GM19035 (cell line): ENCODE data around the gene PLAAT2.
"Not testable (repeated sequence)": the region's sequence is repeated elsewhere in the genome, so short reads cannot be mapped to it uniquely, and the experiment has no call there.

Experiments
- ATAC-seq: cut with Tn5 transposase; IDR thresholded peaks from one replicate; pipeline ENCODE4 v1.9.1; 2021; ENCODE audit not compliant: unreplicated experiment

PLAAT2 gene

GRCh38 chr11:63581224-63581623 is 18.0 kb upstream of the PLAAT2 start:
- ATAC-seq, result not testable (repeated sequence)

- not testable (repeated sequence) for ATAC-seq
Measured at GRCh38 chr11:63578882-63579281, 15.7 kb upstream of the PLAAT2 start.

GRCh38 chr11:63574856-63575602 is 11.8 kb upstream of the PLAAT2 start:
- no peak for ATAC-seq

GRCh38 chr11:63573881-63574855 is 11.0 kb upstream of the PLAAT2 start:
- no peak for ATAC-seq

- ATAC-seq, result peak; percentile 46
Measured at GRCh38 chr11:63572026-63572688, 9.0 kb upstream of the PLAAT2 start.

DNA sequence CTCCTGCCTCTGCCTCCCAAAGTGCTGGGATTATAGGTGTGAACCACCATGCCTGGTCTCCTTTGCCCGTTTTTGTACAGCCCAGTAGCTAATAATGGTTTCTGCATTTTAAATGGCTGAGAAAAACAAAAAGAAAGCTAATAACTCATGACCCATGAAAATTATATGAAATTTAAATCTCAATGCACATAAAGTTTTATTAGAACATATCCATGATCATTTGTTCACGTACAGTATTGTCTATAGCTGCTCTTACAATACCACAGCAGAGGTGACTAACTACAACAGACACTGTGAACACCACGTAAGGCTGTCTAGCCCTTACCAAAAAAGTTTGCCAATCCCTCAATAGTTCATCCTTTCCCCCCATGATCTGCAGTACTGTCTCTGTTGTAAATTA is 6.4 kb upstream of the PLAAT2 start:
- no peak for ATAC-seq

DNA sequence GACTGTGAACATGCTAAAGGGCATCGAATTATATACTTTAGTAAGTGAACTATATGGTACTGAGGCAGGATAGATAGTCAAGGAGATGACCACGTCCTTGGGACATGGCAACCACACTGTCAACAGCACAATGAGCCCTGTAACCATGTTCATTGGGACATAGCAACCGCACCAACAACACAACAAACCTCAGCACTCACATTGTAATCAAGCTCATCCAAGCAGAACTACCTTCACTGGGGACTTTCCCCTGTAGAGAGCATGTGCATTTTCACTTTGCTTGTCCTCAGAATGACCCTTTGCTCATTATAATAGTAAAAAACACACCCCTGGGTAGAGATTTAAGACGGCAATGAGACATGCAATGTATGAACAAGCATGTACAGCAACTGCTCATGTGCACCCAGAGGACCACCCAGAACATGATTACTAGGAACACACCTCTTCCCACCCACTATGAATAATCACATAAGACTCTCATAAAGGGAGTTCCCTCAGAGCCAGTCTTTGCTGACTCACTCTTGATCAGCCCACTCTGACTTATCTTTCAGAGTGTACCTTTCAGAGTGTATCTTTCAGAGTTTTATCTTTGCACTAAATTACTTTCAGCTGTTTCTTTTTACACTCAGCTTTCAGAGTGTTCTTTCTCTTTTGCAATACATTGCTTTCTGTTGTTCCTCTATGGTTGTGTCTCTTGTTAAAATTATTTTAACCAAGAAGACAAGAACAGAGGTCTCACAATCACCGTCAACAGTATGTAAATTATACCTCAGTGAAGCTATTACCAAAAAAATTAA is 4.1 kb upstream of the PLAAT2 start:
- peak; percentile 75 for ATAC-seq

- ATAC-seq, result no peak
Measured at GRCh38 chr11:63564784-63565350, 1.7 kb upstream of the PLAAT2 start.

- ATAC-seq, result peak; percentile 65
Measured at GRCh38 chr11:63564056-63564774, 1.0 kb upstream of the PLAAT2 start.

- no peak for ATAC-seq
Measured at GRCh38 chr11:63560506-63561180, 2.5 kb downstream of the PLAAT2 start.

- no peak for ATAC-seq
Measured at GRCh38 chr11:63558459-63559157, 4.6 kb downstream of the PLAAT2 start.

- ATAC-seq, result no peak
Measured at GRCh38 chr11:63557570-63557969, 5.6 kb downstream of the PLAAT2 start.

GRCh38 chr11:63556404-63557013 is 6.7 kb downstream of the PLAAT2 start:
- ATAC-seq, result no peak

GRCh38 chr11:63554877-63555223 is 8.3 kb downstream of the PLAAT2 start:
- ATAC-seq, result no peak

GRCh38 chr11:63553759-63554158 is 9.4 kb downstream of the PLAAT2 start:
- ATAC-seq, result peak; percentile 67

DNA sequence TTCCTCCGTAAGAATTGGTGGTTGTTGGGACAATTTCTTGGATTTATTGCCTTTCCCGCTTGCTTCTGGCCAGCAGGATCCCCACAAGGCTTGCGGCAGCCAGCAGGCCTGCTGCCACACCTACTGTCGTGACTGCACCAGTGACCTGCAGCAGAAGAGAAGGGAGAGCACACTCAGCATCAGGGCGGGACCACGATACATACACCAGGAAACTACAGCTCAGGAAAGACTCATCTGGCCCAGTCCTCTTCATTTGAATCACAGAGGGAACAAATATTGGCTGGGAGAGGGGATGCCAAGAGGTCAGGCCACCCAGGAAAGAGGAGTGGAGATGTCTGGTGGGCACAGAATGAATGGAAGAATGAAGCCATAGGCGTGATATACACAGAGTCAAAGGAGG is 10.3 kb downstream of the PLAAT2 start:
- ATAC-seq, result no peak

- ATAC-seq, result no peak
Measured at GRCh38 chr11:63551889-63552266, 11.3 kb downstream of the PLAAT2 start.
